ENCODE measurements around the gene ULBP1. TPM values are rescaled to one million over a fixed set of nuclear protein-coding genes. Genes with fewer than 3 reads are reported as not detected.

Gene ULBP1
- total RNA-seq, 4 donors from 2014 or later: 0.33 to 0.46 TPM; not detected in 2

GRCh38 chr6:150004101-150004782 is 40.5 kb downstream of the ULBP1 start:
- 43 to 54% methylated on average over 11 to 14 of the region's 14 CpGs for WGBS, 2 donors
- Histone ChIP-seq H3K27ac (no peak overlapping the region), H3K9me3 (no peaks in the 10 kb centered on the region), H3K36me3 (no peaks in the 10 kb centered on the region), H3K4me1 (peaks cover 0 to 6% of the 10 kb centered on the region in 2 donors), H3K4me3 (replicated peaks in 1 of 3) (peak overlapping the region in 1 of 3 donors; percentile 39), H3K27me3 (no peaks in the 10 kb centered on the region)
- TF ChIP-seq CTCF (IDR thresholded peaks at IDR 0.05) (no peak), POLR2A (IDR thresholded peaks at IDR 0.05) (no peak)
- intact Hi-C loops (cut with DNase I): loop anchor here (10.0 kb wide), 1 partner anchor 159 kb away; no protein-coding TSS in a partner anchor
- no peak for DNase-seq

GRCh38 chr6:150004783-150005717 is 41.3 kb downstream of the ULBP1 start:
- H3K27ac ChIP-seq: no peak overlapping the region
- 1% methylated on average over 28 to 64 of the region's 79 CpGs for WGBS, 2 donors
- no peak for TF ChIP-seq CTCF (IDR thresholded peaks at IDR 0.05)
- TF ChIP-seq POLR2A (IDR thresholded peaks at IDR 0.05): no peak
- H3K4me3 ChIP-seq (replicated peaks in 1 of 3): peak overlapping the region in 2 of 3 donors; percentile 23 to 39
- intact Hi-C loops (cut with DNase I): loop anchor here (10.0 kb wide), 1 partner anchor 160 kb away; no protein-coding TSS in a partner anchor
- no peaks in the 10 kb centered on the region for H3K9me3 ChIP-seq
- peak; percentile 95 to 96 for DNase-seq
- H3K4me1 ChIP-seq: peaks cover 0 to 6% of the 10 kb centered on the region in 2 donors
- no peaks in the 10 kb centered on the region for H3K36me3 ChIP-seq
- no peaks in the 10 kb centered on the region for H3K27me3 ChIP-seq

GRCh38 chr6:150005761-150006651 is 42.3 kb downstream of the ULBP1 start:
- Histone ChIP-seq H3K27me3 (no peaks in the 10 kb centered on the region), H3K36me3 (no peaks in the 10 kb centered on the region), H3K9me3 (no peaks in the 10 kb centered on the region), H3K27ac (no peak overlapping the region), H3K4me3 (replicated peaks in 1 of 3) (peak overlapping the region in 2 of 3 donors; percentile 2 to 39), H3K4me1 (peaks cover 0 to 6% of the 10 kb centered on the region in 2 donors)
- WGBS, 2 donors: 77 to 80% methylated on average over 13 to 14 of the region's 14 CpGs
- DNase-seq: no peak
- intact Hi-C loops (cut with DNase I): loop anchor here (10.0 kb wide), 1 partner anchor 161 kb away; no protein-coding TSS in a partner anchor
- no peak for TF ChIP-seq CTCF (IDR thresholded peaks at IDR 0.05)
- TF ChIP-seq POLR2A (IDR thresholded peaks at IDR 0.05): no peak

- Histone ChIP-seq H3K9me3 (no peaks in the 10 kb centered on the region), H3K27me3 (no peaks in the 10 kb centered on the region), H3K4me1 (peaks cover 0 to 6% of the 10 kb centered on the region in 2 donors), H3K27ac (no peak overlapping the region), H3K4me3 (replicated peaks in 1 of 3) (no peak overlapping the region), H3K36me3 (no peaks in the 10 kb centered on the region)
- intact Hi-C loops (cut with DNase I): loop anchor here (10.0 kb wide), 1 partner anchor 162 kb away; no protein-coding TSS in a partner anchor
- no peak for DNase-seq
- TF ChIP-seq CTCF (IDR thresholded peaks at IDR 0.05) (peak in 3 of 6 experiments; percentile 28 to 55 (median 54)), POLR2A (IDR thresholded peaks at IDR 0.05) (no peak)
- 67 to 68% methylated on average over 7 of the region's 7 CpGs for WGBS, 2 donors
Measured at GRCh38 chr6:150006961-150007464, 43.3 kb downstream of the ULBP1 start.

Measured in thyroid gland (tissue), 4 donors.